NCI-H1436 treated with DMSO at 0.1 percent for 48 hours (cell line): ENCODE data around the gene TMEM109.
"Not testable (repeated sequence)": the region's sequence is repeated elsewhere in the genome, so short reads cannot be mapped to it uniquely, and the experiment has no call there.

ENCODE experiments used
- DNase-seq: peaks from one replicate; lab custom pipeline; 2025; lab: John Stamatoyannopoulos, UW

The TMEM109 gene

GRCh38 chr11:60878245-60879101, 35.5 kb upstream of the TMEM109 start:
- DNase-seq, result no peak

GRCh38 chr11:60879104-60879503, 34.9 kb upstream of the TMEM109 start:
- DNase-seq, result no peak

GRCh38 chr11:60879971-60880588, 33.9 kb upstream of the TMEM109 start:
- no peak for DNase-seq

- DNase-seq, result no peak
These were observed 33.2 kb upstream of the TMEM109 start for GRCh38 chr11:60880643-60881282.

GRCh38 chr11:60887556-60887955, 26.4 kb upstream of the TMEM109 start:
- no peak for DNase-seq

GRCh38 chr11:60889869-60890311, 24.1 kb upstream of the TMEM109 start:
- DNase-seq, result no peak

- DNase-seq, result no peak
These were observed 23.3 kb upstream of the TMEM109 start for GRCh38 chr11:60890696-60891095.

- no peak for DNase-seq
These were observed 22.7 kb upstream of the TMEM109 start for GRCh38 chr11:60891103-60891741.

GRCh38 chr11:60895687-60896086, 18.3 kb upstream of the TMEM109 start:
- no peak for DNase-seq

GRCh38 chr11:60897496-60897895, 16.5 kb upstream of the TMEM109 start:
- no peak for DNase-seq

GRCh38 chr11:60899046-60899936, 14.7 kb upstream of the TMEM109 start:
- DNase-seq, result no peak

- DNase-seq, result no peak
These were observed 14.0 kb upstream of the TMEM109 start for GRCh38 chr11:60899977-60900376.

- DNase-seq, result no peak
These were observed 13.1 kb upstream of the TMEM109 start for GRCh38 chr11:60900673-60901404.

- DNase-seq, result no peak
These were observed 11.3 kb upstream of the TMEM109 start for GRCh38 chr11:60902625-60903024.

- no peak for DNase-seq
These were observed 8.9 kb upstream of the TMEM109 start for GRCh38 chr11:60905047-60905446.

- DNase-seq, result no peak
These were observed 8.3 kb upstream of the TMEM109 start for GRCh38 chr11:60905551-60906113.

GRCh38 chr11:60906132-60906972, 7.6 kb upstream of the TMEM109 start, which contains the start of gene PRPF19:
Gene PRPF19 (minus strand): TSS chr11:60906585. CDS start chr11:60906382, 203 bp downstream.
- DNase-seq, result peak; percentile 80

GRCh38 chr11:60908803-60909202, 5.2 kb upstream of the TMEM109 start:
- DNase-seq, result no peak

- not testable (repeated sequence) for DNase-seq
These were observed 4.2 kb upstream of the TMEM109 start for GRCh38 chr11:60909680-60910280.
